HFF-Myc (cell line): ENCODE data around the gene AMIGO3.
A peak's percentile ranks its signal among the peaks of the same experiment; 100 is the strongest.

Experiments used
- DNase-seq: peaks from one replicate; pipeline ENCODE4 v3.0.0-alpha.2; 2011; ENCODE audit warnings: low read depth; ENCODE audit errors: extremely low read depth
- H3K4me3 ChIP-seq: replicated peaks from 2 replicates; pipeline ENCODE4 v1.5.1; 2011; ENCODE audit warnings: low read depth, mild to moderate bottlenecking, control low read depth, low read length
- TF ChIP-seq, protein P1 (sequence below): IDR thresholded peaks from 2 replicates; pipeline ENCODE4 v1.5.1; 2012; ENCODE audit warnings: mild to moderate bottlenecking, low read depth, low read length, control low read depth; ENCODE audit errors: missing control alignments

Gene AMIGO3

DNA sequence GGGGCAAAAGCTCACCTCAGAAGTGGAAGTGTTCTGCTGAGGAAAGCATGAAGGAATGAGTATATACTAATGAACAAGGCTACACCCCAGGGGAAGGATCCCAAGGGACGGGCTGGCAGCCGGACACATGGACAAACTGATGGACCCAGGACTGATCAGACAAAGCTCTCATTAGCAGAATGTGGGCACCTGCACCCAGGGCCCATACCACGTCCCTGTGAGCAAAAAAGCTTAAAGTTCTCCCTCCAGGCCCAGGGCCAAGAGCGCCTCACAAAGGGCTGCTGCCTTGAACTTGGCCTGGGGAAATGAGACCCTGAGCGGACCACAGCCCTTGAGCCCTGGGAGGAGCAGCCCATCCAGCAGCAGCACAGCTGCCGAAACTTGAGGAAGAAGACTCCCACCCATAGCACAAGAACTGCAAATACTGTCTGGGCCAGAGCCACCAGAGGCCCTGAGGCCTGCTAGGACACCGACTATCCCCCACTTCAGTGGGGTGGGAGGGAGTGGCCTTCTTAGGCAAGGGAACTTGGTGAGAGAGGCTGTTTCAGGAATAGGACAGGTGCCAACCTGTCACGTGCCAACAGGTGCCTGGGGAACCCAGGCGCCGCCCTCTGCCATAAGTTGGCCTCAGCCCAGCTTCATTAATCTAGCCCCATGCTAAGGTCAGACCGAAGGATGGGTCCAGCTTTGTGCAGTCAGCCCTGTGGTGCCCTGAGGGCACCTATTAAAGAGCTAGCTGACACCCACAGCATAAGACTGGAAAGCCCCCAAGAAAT lies 6.6 kb upstream of the AMIGO3 start:
- TF ChIP-seq, protein P1, sequence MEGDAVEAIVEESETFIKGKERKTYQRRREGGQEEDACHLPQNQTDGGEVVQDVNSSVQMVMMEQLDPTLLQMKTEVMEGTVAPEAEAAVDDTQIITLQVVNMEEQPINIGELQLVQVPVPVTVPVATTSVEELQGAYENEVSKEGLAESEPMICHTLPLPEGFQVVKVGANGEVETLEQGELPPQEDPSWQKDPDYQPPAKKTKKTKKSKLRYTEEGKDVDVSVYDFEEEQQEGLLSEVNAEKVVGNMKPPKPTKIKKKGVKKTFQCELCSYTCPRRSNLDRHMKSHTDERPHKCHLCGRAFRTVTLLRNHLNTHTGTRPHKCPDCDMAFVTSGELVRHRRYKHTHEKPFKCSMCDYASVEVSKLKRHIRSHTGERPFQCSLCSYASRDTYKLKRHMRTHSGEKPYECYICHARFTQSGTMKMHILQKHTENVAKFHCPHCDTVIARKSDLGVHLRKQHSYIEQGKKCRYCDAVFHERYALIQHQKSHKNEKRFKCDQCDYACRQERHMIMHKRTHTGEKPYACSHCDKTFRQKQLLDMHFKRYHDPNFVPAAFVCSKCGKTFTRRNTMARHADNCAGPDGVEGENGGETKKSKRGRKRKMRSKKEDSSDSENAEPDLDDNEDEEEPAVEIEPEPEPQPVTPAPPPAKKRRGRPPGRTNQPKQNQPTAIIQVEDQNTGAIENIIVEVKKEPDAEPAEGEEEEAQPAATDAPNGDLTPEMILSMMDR: no peak
- no peak overlapping the region for H3K4me3 ChIP-seq
- DNase-seq: no peak

GRCh38 chr3:49724586-49724985 lies 5.1 kb upstream of the AMIGO3 start:
- H3K4me3 ChIP-seq: peak overlapping the region; percentile 92
- no peak for DNase-seq
- TF ChIP-seq, protein P1: no peak

DNA sequence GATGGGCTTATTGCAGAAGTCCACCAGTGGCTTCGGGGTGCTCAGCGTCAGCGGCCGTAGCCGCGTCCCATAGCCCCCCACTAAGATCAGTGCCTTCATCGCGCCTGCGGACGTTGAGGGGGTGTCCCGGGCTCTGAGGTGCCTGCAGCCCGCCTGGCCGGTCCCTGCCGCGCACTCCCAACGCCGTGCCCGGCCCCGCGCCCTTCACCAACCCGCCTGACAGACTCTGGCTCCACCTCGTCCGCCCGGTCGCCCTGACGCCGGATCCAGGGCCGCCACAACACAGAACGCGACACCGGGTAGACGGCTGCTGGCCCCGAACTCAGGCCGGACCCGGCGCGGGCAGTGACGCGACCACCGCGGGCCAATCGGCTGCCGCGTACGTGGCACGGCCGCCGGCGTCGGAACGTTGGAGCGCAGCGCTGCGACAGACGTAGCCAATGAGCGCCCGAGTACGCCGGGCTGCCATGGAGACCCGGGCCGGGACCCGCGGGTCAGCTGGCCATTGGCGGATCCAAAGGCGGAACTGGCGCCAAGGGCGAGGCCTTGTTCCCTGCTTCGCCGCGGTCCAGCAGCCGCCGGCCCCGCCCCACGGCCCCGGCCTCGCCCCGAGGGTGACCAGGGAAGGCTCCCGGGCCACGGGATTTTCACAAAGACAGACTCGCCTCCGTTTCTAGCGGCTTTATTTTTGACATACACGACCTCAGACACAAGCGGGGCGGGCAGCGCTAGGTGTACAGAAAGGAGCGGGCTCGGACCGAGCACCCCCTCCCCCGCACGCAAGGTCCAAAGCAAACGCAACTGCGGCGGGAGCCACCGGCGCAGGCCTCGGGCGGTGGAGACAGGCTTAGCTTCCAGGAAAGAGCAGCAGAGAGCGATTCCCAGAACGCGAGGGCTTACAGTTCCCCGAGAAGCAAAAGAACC lies 4.4 kb upstream of the AMIGO3 start, which contains the start of gene GMPPB:
Gene GMPPB (minus strand): TSS at position 324 of the 924 bp plus-strand sequence. CDS start 225 bp downstream, at position 99.
- H3K4me3 ChIP-seq: peak within 1 kb of the TSS; percentile 92
- peak; percentile 79 for DNase-seq
- TF ChIP-seq, protein P1: no peak

- DNase-seq: no peak
- TF ChIP-seq, protein P1: no peak
- peak overlapping the region; percentile 92 for H3K4me3 ChIP-seq
Measured at GRCh38 chr3:49723296-49723627, 3.8 kb upstream of the AMIGO3 start.

DNA sequence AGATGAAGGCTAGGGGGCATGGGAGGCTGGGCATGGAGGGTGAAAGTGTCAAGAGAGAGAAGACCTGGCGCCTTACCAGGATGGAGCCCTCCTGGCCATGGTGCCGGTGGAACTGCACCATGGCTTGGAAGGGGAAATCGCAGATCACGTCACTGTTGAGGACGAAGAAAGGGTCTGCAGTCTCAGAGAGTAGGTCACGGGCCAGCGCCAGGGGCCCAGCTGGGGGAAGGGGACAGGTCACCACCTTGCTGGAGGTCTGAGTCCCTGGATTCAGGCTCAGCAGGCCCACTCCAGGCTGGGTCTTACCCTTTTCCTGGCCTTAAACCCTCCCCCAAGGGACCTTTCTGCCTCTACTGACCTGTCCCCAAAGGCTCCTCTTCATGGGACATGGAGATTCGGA lies 3.4 kb upstream of the AMIGO3 start:
- no peak for DNase-seq
- TF ChIP-seq, protein P1: no peak
- peak overlapping the region; percentile 92 for H3K4me3 ChIP-seq

- peak overlapping the region; percentile 92 for H3K4me3 ChIP-seq
- DNase-seq: no peak
Measured at GRCh38 chr3:49721896-49722781, 2.7 kb upstream of the AMIGO3 start.

More at GRCh38 chr3:49721896-49722781, 2.7 kb upstream of the AMIGO3 start:
- TF ChIP-seq, protein P1: no peak
